ENCODE results near the gene ATRIP.
"Not testable (repeated sequence)": the region's sequence is repeated elsewhere in the genome, so short reads cannot be mapped to it uniquely, and the experiment has no call there.

Gene ATRIP

DNA sequence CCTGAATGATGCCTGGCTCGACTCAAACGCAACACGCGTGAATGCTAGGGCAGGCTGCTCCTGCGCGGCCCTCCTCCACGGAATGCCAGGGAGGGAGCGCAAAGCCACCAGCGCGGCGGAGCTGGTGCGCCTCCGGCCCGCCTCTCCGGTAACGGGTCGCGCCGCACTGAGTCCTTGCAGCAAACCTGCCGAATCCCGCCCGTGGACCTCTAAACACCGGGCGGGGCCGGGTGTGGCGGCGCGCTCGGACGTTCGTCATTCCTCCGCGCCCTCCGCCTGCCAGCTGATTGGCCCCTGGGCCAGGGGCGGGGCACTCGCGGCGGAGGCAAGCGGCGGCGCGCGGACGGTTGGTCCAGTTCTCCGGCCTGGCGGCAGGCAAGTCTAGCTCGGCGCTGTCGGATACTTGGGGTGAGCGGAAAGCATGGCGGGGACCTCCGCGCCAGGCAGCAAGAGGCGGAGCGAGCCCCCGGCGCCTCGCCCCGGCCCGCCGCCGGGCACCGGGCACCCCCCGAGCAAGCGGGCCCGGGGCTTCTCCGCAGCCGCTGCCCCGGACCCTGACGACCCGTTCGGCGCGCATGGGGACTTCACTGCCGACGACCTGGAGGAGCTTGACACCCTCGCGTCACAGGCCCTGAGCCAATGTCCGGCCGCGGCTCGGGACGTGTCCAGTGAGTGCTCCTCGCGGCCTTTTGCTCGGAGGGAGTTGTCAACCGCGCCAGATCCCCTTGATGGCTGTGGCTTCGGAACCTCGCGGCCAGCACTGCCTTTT lies at the start of gene ATRIP:
ATRIP (plus strand) TSS at position 313 of the 769 bp plus-strand sequence; CDS start at position 422, 109 bp downstream.
- peak in 1 of 2 experiments; percentile 75 for DNase-seq

DNA sequence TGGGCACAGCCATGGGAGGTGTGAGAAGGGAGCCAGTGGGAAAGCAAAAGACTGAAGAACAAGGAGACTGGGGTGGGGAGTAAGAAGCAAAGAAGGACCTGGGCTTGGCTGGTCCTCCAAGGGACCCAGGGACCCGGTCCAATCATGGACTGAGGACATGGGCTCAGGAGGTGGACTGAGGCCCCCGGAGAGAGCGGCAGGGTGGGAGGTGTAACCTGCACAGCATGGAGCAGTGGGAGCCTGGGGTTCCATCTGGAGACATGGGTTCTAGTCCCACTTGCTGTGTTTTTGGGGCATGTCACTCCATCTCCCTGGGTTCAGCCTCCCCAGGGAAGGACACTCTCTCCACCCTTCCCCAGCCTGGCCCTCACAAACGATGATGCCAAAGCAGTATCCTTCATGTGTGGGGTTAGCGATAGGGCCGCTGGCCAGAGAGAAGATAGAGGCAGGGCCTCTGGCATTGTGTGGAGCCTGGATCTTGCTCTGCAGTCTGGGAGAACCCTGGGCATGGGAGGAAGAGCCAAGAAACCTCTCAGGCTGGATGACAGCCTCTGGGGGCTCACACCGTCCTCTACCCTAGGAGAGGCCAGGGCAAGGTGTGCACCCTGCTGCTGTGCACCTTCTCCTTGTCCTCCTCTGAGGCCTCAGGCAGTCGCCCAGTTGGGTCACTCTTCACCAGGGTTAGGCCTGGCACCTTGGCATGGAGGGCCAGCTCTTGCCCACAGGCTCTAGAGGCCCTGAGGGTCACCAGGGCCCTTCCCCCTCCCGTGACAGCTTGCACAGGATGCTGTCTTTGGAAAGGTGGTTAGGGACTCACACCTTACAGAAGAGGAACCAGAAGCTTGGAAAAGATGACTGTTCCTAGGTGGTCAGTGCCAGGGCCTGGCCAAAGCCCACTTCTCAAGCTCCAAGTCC lies 48.5 kb upstream of the ATRIP start:
- DNase-seq = no peak

DNA sequence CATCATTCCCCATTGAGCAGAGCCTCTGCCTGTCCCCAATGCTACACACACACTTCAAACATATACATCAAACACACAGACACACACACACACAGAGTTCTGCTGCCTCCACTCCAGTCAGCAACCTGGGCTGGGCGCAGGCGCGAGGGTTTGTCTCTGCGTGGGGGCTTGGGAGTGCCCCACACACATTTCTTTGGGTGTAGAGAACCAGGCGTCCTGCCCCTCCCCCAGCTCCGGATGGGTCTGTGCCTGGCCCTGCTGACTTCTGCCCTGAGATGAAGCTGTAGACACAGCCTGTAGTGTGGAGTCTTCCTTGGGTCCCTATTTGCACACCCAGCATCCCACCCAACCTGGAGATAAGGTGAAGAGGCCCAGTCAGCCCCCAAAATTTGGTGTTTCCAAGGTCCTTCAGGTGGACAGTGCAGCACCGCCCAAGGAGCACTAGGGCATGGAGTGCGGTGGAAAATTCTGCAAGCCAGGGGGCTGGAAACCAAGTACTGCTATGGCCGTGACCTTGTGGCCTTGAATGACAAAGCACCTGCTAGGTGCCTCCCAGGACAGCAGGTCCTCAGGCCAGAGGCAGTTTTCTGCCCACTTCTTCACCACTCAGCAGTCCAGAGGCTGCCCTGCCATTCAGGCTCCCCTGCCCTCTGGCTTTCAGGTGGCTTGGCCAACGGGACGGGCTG lies 47.7 kb upstream of the ATRIP start:
- no peak for DNase-seq

DNA sequence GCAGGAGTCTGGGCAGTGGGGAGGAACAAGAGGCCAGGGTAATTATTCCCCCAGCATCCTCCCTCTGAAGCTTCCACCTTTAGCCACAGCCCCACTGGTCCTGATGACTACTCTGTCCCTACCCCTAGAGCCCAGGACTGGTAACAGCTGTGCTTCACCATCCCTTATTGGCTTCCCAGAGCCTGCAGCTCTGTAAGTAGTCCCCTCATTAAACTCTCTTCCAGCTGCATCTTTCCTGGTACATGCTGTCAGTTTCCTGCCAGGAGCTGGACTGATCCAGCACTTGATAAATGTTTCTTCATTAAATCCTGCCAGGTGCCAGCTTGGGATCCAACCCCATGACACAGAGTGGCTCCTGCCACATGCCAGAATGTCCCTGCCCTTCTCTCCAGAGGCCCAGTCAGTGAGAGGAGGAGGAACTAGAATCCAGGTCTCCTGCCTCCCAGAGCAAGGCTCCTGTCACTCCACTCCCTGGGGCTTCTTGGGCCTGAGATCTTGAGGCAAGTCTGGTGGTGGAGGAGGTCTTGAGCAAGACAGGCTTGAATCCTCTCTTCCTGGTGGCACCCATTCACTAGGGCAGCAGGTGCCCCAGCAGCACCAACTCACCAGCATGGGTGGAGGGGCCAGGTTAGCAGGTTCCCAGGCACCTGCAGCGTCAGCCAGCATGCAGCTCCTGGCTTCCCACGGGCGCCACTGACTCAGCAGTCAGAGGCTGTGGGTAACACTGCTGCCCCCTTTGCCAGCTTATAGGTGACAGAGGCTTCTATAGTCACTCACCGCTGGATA lies 47.0 kb upstream of the ATRIP start:
- no peak for DNase-seq

DNA sequence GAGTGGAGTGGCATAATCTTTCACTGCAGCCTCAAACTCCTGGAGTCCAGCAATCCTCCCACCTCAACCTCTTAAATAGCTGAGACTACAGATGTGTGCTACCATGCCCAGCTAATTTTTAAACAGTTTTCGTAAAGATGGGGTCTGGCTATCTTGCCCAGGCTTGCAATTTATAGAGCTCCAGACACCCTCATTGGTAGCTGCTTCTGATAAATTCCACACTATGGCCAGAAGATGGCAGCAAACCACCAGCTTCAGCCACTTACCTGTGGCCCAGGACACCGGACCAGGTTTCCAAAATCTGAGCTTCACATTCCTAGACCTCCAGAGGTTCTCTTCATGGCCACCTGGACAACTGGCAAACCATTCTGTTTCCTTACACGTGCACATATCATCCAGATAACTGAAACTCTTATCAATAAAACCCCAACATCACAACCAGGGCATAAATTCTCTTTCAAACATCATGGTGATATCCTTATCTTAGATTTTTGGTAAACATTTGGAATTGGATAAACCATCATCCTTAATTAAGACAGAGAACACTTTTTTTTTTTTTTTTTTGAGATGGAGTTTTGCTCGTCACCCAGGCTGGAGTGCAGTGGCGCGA lies 45.6 kb upstream of the ATRIP start:
- peak; percentile 2 to 54 for DNase-seq

DNA sequence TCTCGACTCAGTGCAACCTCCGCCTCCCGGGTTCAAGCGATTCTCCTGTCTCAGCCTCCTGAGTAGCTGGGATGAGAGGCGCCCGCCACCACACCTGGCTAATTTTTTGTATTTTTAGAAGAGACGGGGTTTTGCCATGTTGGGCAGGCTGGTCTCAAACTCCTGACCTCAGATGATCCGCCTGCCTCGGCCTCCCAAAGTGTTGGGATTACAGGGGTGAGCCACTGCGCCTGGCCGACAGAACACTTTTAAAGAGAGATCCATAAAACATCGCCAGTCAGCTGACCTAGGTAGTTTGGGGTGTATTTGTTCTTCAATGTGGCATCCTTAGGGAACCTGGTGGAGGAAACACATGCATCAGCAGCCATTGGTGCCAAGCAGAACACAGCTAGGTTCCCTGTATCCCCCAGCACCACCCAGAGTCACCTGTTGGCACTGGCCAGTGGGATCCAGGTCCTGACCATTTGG lies 45.1 kb upstream of the ATRIP start:
- DNase-seq = not testable (repeated sequence)

DNA sequence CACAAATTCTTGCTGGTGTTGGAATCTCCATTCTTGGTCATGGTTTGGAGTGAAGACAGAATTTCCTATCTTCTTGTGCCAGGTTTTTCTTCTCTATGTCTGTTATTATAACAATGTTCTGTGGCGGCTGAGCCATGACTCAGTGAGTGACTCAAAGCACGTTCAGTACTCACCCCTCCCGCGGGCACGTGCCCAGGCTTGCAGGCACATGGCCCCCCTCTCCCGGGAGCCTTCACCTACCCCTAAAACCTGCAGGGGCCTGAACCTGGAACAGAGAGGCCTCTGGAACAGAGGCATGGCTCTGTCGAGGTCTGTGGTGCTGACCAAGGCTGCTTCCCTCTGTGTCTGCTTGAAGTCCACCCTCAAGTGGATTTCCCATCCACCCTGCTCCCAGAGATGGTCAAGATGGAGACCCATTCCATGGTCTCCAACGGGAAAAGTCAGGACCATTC lies 44.2 kb upstream of the ATRIP start:
- no peak for DNase-seq

DNA sequence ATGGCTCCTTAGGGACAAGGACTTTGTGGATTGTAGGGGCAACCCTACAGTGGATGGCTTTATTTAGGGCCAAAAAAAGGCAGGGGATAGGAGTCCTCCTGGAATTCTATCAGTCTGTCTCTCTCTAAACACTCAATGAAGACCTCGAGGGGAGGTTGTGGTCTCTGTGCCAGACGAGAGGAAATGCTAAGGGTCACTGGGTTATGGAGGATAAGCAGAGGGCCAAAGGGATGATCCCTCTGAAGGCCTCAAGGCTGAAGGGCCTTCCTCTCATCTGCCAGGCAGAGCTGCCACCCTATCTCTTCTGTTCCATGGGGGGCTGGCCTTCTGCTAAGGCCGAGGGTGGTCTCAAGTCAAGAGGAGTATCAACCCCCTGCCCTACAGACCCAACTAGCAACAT lies 43.6 kb upstream of the ATRIP start:
- DNase-seq = no peak

DNA sequence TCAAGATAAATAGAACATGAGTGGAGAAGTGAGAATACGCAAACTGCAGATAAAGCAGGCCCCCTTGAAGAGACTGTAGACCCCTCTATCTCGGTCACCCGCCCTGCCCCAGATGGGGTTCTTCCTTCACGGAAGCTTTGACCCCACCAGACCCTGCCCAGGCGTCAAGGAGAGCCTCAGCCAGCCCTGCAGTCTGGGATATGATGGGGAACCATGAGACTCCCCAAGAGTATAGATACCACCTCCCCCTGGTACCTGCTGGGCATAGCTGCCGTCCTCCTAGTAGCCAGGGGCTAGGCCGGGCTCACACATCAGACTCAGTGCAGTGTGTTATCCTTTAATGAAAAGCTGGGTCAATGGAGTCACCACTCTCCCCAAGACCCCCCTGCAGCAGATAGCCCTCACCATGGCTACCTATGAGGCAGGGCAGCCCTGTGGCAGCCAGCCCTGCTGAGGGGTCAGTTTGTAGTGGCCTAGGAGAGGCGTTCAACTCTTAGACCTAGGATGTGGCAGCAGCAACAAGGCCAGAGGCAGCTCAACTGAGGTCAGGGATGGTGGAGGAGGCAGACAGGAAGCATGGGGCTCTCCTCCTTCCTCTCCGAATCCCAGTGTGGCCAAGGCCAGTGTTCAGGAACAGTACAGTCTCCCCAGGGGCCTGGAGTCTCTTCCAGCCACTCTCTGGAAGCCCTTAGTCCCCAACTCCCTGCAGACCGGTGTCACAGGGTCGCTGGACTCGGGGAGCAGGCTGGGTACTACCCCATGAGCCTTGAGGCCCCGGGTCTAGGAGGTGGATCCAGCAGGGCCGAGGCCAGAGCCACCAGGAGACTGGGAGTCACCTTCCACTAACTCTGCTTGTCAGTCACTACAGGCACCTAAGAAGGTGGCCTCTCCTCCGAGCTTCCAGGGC lies 42.8 kb upstream of the ATRIP start:
- no peak for DNase-seq

DNA sequence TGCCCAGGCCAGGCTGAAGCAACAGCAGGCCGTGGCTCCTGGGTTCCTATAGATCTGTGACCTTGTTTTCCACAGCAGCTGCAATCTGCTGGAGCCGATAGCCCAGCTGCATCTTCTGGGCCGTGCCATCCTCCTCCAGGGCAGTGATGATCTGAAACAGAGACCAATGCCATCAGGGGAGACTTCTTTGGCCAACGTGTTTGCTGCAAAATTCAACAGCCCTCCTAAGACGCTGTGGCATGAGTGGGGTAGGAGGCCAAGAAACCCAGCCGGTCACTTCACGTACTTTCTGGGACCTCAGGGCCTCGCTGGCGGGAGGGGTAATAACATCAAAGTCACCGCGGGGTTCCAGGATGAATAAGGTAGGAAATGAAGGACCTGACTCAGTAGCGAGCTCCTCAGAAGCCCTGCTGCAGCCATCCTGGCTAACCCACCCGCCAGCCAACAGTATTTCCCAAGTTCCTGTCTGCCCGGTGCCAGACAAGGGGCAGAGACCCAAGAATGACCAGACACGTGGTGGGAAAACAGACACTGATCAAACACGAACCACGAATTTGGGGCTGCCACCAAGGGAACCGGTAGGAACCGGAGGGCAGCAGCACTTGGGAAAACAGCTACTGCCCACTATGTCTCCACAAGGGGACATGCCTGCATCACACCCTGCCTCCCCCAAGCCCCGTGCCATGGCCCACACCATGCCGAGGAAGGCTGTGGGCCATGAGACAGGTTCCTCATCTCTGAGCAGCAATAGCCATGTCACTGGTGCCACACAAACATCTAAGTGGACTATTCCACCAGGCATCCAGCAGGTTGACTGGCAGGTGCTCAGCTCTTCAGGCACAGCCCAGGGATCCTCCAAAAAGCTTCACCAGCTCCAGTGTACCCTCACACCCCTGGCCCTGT lies 41.8 kb upstream of the ATRIP start:
- no peak for DNase-seq

DNA sequence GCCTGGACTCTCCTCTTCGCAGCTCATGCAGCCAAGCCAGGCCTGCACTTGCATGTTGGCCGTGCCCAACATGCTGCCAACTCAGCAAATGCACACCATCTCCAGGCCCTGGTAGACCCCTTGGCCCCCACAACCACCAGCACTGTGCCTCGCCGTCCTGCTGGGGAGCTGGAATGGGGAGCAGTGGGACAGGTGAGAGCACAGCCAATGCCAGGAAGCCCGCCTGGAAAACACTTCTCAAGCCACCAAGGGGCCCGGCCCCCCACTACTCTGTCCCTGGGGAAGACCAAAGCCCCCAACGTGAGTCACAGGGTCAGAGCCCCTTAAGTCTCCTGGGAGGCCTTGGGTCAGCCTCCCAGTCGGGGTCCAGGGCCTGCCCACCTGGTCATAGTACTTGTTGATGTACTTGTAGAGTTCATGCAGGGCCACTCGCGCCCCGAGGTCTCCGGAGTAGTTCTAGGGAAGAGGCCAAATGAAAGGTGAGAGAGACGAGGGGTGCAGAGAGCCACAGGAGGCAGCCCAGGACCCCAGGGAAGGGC lies 41.1 kb upstream of the ATRIP start:
- no peak for DNase-seq

DNA sequence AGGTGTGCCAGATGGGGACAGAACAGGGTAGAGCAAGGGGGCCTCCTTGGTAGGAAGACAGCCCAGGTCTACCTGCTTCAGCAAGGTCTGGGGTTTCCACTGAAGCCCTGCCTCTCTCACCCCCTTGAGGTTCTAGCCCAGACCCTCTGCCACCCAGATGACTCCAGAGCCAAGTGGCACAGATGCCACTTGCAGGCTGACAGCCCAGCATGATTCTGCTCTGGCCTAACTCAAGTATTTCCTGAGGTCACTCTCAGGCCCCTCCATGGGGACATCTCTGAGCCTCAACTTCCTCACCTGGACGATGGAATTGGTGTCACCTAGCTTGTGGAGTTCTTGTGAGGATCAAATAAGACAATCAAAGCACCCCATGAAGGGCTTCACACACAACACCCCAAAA lies 40.6 kb upstream of the ATRIP start:
- no peak for DNase-seq

DNA sequence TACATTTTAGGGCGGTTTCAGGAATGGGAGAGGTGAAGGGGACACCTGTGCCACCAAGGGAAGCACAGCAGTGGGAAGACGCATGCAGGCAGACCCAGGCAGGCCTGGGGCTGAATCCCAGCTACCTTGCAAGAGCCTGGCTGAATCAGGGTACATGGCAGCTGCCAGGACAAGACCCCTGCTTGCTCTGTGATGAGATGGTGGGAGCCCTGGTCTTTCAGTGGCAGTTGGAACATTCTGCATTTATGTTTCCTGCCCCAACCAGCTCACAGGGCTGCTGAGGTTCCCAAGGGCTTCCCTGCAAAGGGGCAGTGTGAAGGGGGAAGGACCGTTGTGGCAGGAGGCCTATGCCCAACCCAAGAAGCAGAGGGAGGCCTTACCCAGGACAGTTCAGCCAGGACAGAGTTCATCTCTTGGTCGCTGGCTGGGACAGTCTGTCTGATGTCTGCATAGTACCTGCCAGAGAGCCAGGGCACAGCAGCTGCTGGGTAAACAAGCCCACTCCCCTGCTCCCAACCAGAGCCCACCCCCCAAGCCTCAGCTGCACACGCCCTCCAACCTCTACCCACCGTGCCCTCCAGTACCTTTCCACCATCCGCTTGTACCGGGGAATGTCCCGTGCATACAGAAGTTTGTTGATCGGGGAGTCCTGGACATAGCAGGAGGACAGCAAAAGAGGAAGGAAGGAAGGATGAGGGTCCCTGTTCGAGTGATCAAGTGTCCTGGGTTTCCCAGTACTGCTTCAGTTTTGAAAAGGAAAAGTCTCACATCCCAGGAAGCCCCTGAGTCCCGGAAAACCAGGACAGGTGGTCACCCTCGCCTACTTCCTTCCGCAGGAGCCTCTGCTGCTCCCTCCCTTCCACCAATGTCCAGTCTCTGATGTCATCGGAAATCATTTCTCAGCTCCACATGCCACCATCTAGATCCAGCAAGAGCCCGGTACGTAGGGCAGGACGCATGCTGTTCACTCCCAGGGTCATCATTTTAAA lies 39.8 kb upstream of the ATRIP start:
- no peak for DNase-seq

DNA sequence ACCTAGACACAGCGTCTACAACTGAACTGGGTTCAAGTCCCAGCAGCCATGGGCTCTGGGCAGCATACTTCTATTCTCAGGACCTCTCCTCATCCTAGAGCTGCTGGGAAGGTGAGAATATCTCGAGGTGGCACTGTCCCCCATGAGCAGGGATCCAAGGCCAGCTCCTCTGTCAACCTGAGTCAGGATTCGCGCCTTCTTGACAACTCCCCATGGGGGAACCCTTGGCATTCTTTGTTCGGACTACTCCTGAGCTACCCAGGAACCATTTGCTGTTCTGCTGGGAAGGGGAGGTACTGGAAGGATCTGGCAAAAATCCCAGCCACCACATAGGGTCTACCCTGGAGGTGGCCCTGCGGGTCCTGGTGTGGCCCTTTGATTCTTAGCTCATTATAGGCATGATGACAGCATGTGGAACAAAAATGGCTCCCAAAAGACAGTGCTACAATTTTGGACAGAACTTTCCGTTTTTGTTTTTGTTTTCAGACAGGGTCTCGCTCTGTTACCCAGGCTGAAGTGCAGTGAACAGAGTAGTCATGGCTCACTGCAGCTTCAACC lies 38.9 kb upstream of the ATRIP start:
- DNase-seq = no peak

DNA sequence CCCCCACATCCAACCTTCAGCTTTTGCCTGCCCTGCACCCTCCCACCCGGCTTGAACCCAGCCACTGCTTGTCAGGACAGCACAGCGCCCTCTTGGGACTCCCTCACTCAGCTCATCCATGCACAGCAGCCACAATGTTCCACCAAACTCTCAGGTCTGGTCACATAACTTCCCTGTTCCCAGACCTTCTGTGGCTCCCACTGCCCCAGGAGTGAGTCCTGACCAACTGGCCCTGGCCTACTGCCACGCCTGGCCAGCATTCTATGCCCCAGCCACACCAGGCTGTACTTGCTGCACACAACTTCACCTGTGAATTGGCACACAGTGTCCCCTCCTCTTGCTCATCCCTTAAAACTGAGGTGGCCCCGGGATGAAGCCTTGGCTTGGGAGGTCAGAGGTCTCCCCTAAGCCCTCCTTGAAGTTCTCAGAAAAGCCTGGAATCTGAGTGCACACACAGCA lies 37.7 kb upstream of the ATRIP start:
- no peak for DNase-seq

DNA sequence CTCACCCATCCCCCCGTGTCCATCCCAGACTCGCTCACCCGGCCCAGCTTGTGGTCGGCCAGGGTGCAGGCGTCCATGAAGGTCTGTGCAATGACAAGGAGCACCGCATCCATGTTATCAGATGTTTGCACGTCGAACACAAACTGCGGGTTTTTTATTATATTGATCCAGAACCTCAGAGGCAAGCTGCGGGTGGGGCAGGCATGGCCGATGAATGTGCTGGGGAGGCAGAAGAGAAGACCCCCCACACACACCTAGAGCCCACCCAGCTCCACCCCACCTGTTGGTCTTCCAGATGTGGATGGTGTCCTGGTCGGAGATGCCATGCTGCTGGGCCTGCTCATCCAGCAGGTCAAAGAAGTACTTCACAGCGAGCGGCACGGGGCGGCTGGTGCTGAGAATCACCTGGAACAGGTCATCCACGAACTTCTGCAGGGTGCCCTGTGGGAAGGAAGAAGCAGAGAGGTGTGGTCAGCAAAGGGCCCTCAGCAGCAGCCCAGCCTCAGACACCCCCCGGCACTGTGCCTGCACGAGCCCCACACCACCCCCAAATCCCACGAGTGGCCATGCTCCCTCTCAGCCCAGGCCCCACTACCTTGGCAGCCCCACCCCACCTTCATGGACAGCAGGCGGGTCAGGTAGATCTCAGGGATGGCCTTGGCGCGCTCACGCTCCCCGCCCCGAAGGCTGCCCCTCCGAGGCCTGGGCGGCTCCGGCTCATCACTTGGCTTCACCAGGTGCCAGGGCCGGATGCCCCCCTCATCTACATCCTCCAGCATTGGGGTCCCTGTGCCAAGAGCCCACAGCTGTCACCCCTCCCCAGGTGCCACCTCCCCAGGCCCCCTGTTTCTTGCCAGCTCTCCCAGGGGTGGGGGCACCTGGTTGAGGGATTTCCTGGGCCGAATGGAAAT lies 37.0 kb upstream of the ATRIP start:
- DNase-seq = no peak

Measured in NCI-H446 (cell line).